ENCODE measurements around the gene CMTM4.

DNA sequence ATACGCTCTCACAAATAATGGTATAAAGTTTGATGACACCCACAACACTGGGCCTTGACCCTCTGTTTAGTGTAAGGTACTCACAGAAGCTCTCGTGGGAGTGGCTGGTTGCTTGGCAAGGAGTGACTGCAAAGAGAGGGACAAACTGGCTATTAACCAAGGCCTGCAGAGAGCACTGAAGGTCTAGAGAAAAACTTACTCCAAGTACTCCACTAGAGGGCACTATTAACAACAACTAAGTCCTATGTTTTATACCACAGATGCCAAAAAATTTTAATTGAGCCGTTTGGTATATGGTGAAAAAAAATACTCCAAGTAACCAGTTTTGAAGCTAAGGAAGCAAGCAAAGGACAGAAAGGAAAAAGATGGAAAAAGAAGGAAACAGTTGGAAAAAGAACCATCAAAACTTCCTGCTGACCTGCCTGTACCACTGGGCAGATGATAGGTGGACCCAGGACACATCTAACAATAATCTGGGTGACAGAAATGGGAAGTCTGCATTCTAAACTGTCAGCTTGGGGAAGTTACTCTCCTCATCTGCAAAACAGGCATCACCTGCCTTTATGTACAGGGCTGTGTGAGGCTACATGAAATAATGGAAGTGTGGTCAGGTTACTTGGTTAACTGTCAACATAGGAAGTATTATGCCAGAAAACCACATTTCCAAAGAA lies 31.7 kb upstream of the CMTM4 start:
- TF ChIP-seq POLR2AphosphoS5 (IDR thresholded peaks at IDR 0.05; ENCODE audit: borderline replicate concordance, low read depth, low read length) = no peak
- no peak for TF ChIP-seq EZH2 (IDR thresholded peaks at IDR 0.05)

Data from SK-N-MC (cell line).